Vagina (tissue), 2 donors: ENCODE results near the gene N4BP3. TPM values are rescaled to one million over a fixed set of nuclear protein-coding genes. Genes with fewer than 3 reads are reported as not detected.

Experiments used
- DNase-seq, 2 donors: peaks; one replicate each; pipeline ENCODE4 v3.0.0-alpha.2; 2017; ENCODE audit errors: extremely low spot score in 2 of 2
- H3K27ac ChIP-seq: fragments of 200-600 bp; sonication (generic); one replicate; pipeline ENCODE4 v1.5.1; 2019
- H3K27me3 ChIP-seq: fragments of 200-600 bp; sonication (generic); one replicate; pipeline ENCODE4 v1.5.1; 2019
- H3K36me3 ChIP-seq, 2 donors: fragments of 200-600 bp; sonication (generic); one replicate each; pipeline ENCODE4 v1.5.1; 2017 to 2019
- H3K4me1 ChIP-seq: fragments of 200-600 bp; sonication (generic); one replicate; pipeline ENCODE4 v1.5.1; 2019
- H3K4me3 ChIP-seq, 2 donors: fragments of 200-600 bp; sonication (generic); 1 replicate in 1 of 2; 2 replicates in 1 of 2; pipeline ENCODE4 v1.5.1; 2016 to 2019
- H3K9me3 ChIP-seq: fragments of 200-600 bp; sonication (generic); one replicate; pipeline ENCODE4 v1.5.1; 2019
- CTCF ChIP-seq, 3 experiments: fragments of 450-650 bp in 2 of 3; fragments of 200-600 bp in 1 of 3; sonication (generic) in 1 of 3; IDR thresholded peaks; one replicate each; pipeline ENCODE4 v1.5.1; 2017 to 2019; ENCODE audit warnings: antibody characterized with exemption in 3 of 3, mild to moderate bottlenecking in 2 of 3, moderate library complexity in 2 of 3
- POLR2A ChIP-seq, 2 donors: fragments of 450-650 bp; IDR thresholded peaks; one replicate each; pipeline ENCODE4 v1.6.1; 2017; ENCODE audit warnings: antibody characterized with exemption in 2 of 2, mild to moderate bottlenecking in 2 of 2, moderate library complexity in 2 of 2
- POLR2AphosphoS5 ChIP-seq, 2 donors: sonication (generic); formaldehyde crosslinking; IDR thresholded peaks; one replicate each; pipeline ENCODE4 v1.9.0; 2017; ENCODE audit warnings: antibody characterized with exemption in 2 of 2, mild to moderate bottlenecking in 2 of 2, low read depth in 1 of 2; ENCODE audit not compliant: insufficient read depth in 1 of 2
- intact Hi-C: fragments of 100-400 bp; cut with DNase I; formaldehyde crosslinking; loops from one replicate; pipeline ENCODE4 v1.15.1; 2023
- total RNA-seq: library from RNA; depleted of rRNA; stranded (reverse); fragments of >200 nt; gene quantifications from one replicate; pipeline ENCODE4 v1.2.3, GENCODE V29; 2016

Gene N4BP3
- total RNA-seq, 1 donor from 2014 or later, result 4.9 TPM

DNA sequence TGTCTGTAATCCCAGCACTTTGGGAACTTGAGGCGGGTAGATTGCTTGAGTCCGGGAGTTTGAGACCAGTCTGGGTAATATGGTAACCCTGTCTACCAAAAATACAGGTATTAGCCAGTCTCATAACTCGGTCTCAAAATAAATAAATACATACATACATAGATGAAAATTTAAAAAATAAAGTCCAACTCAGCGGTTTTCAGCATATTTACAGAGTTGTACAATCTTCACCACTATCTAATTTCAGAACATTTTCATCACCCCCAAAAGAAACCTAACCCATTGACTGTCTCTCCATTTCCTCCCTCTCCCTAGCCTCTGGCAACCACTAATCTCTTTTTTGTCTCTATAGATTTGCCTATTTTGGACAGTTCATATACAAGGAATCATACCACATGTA lies 28.2 kb downstream of the N4BP3 start:
- Histone ChIP-seq H3K9me3 (no peaks in the 10 kb centered on the region), H3K4me1 (no peaks in the 10 kb centered on the region), H3K27ac (no peak overlapping the region), H3K4me3 (no peak overlapping the region), H3K36me3 (peaks cover 0 to 48% of the 10 kb centered on the region in 2 donors), H3K27me3 (no peaks in the 10 kb centered on the region)
- DNase-seq, result no peak
- TF ChIP-seq POLR2A (IDR thresholded peaks at IDR 0.05) (no peak), CTCF (IDR thresholded peaks at IDR 0.05) (no peak), POLR2AphosphoS5 (IDR thresholded peaks at IDR 0.05; ENCODE audit: insufficient read depth in 1 of 2, low read depth in 1 of 2) (no peak)
- intact Hi-C loops, result loop anchor here (10.0 kb wide), 1 partner anchor 1473 kb away; no protein-coding TSS in a partner anchor

DNA sequence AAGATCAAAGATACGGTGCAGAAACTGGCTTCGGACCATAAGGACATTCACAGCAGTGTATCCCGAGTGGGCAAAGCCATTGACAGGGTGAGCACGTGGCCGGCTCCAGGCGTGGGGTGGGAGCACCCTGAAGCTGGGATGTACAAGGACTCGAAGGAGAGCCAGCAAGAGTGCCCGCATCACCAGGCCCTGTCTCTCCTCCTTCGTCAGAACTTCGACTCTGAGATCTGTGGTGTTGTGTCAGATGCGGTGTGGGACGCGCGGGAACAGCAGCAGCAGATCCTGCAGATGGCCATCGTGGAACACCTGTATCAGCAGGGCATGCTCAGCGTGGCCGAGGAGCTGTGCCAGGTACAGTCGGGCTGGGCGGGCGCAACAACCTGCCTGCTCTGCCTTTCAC lies 29.3 kb downstream of the N4BP3 start:
- Histone ChIP-seq H3K27ac (no peak overlapping the region), H3K4me3 (no peak overlapping the region), H3K4me1 (no peaks in the 10 kb centered on the region), H3K27me3 (no peaks in the 10 kb centered on the region), H3K9me3 (no peaks in the 10 kb centered on the region), H3K36me3 (peaks cover 0 to 59% of the 10 kb centered on the region in 2 donors)
- no peak for DNase-seq
- TF ChIP-seq POLR2A (IDR thresholded peaks at IDR 0.05), result no peak
- TF ChIP-seq CTCF (IDR thresholded peaks at IDR 0.05), result no peak
- TF ChIP-seq POLR2AphosphoS5 (IDR thresholded peaks at IDR 0.05; ENCODE audit: insufficient read depth in 1 of 2, low read depth in 1 of 2), result no peak
- intact Hi-C loops, result loop anchor here (10.0 kb wide), 1 partner anchor 1472 kb away; no protein-coding TSS in a partner anchor

DNA sequence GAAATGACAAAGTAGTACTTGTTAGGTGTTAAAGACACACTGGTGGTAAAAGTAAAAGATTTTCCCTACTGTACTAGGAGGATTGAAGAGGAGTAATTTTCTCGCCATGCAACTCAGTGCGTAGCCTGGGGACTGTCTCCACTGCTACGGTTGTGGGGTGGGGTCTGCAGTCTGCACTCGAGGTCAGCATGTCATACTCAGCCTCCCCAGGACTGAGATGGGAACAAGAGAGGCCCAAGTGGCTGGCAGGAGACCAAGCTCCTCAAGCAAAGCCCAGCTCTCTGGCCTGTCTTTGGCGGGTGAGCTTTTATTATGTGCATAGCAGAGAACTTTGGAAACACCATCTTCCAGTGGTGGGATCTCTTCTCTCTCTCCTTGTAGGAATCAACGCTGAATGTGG lies 29.9 kb downstream of the N4BP3 start:
- intact Hi-C loops, result loop anchor here (10.0 kb wide), 1 partner anchor 1472 kb away; no protein-coding TSS in a partner anchor
- Histone ChIP-seq H3K9me3 (no peaks in the 10 kb centered on the region), H3K4me3 (no peak overlapping the region), H3K4me1 (no peaks in the 10 kb centered on the region), H3K27me3 (no peaks in the 10 kb centered on the region), H3K36me3 (peaks cover 0 to 65% of the 10 kb centered on the region in 2 donors), H3K27ac (no peak overlapping the region)
- no peak for DNase-seq
- TF ChIP-seq CTCF (IDR thresholded peaks at IDR 0.05) (no peak), POLR2AphosphoS5 (IDR thresholded peaks at IDR 0.05; ENCODE audit: insufficient read depth in 1 of 2, low read depth in 1 of 2) (no peak), POLR2A (IDR thresholded peaks at IDR 0.05) (no peak)

DNA sequence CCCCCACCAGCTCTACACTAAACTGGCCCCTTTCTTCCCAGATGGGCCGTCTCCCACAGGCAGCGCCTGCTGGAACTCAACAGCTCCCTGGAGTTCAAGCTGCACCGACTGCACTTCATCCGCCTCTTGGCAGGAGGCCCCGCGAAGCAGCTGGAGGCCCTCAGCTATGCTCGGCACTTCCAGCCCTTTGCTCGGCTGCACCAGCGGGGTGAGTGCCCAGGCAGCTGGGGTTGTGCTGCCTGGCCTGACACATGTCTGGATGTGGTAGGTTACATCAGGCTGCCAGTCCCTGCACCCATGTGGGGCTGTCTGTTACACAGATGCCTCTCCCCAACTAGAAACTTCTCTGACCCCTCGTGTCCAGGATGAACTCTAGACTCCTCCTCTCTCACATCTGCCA lies 30.6 kb downstream of the N4BP3 start:
- Histone ChIP-seq H3K36me3 (peaks cover 0 to 71% of the 10 kb centered on the region in 2 donors), H3K27me3 (no peaks in the 10 kb centered on the region), H3K9me3 (no peaks in the 10 kb centered on the region), H3K4me3 (no peak overlapping the region), H3K4me1 (no peaks in the 10 kb centered on the region), H3K27ac (no peak overlapping the region)
- TF ChIP-seq POLR2A (IDR thresholded peaks at IDR 0.05), result no peak
- no peak for TF ChIP-seq POLR2AphosphoS5 (IDR thresholded peaks at IDR 0.05; ENCODE audit: insufficient read depth in 1 of 2, low read depth in 1 of 2)
- no peak for TF ChIP-seq CTCF (IDR thresholded peaks at IDR 0.05)
- no peak for DNase-seq
- intact Hi-C loops, result loop anchor here (10.0 kb wide), 1 partner anchor 1471 kb away; no protein-coding TSS in a partner anchor

DNA sequence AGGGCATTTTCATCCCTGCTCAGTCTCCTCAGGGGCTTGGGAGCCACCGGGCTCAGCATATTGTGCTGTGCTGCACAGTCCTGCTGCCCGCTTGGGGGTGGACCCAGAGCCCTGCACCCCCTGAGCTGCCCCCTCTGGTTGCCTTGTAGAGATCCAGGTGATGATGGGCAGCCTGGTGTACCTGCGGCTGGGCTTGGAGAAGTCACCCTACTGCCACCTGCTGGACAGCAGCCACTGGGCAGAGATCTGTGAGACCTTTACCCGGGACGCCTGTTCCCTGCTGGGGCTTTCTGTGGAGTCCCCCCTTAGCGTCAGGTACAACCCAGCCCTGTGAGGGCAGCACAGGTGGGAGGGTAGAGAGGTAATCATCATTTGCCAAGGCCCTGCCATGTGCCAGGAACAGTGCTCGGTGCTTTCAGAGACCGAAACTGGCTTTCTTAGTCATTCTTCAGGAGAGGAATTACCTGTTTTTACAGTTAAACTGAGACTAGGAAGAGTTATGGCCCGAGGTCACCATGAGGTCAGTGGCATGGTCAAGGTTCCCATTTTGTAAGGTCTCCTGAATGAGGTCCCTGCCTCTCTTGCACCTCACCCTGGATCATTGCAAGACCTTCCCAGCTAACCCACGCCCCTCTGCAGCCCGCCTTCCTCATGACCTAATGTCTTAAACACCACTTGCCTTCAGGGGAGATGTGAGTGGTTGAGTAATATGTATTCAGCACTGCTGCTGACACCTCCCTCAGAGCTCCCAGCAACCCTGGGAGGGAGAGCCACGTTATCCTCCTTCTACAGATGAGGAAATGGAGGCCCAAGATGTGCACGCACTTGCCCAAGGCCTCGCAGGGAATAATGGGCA lies 32.9 kb downstream of the N4BP3 start:
- TF ChIP-seq POLR2AphosphoS5 (IDR thresholded peaks at IDR 0.05; ENCODE audit: insufficient read depth in 1 of 2, low read depth in 1 of 2) (peak; percentile 26 to 28), CTCF (IDR thresholded peaks at IDR 0.05) (peak; percentile 29 to 55 (median 54)), POLR2A (IDR thresholded peaks at IDR 0.05) (no peak)
- Histone ChIP-seq H3K4me1 (no peaks in the 10 kb centered on the region), H3K9me3 (no peaks in the 10 kb centered on the region), H3K4me3 (no peak overlapping the region), H3K27me3 (no peaks in the 10 kb centered on the region), H3K36me3 (peaks cover 0 to 84% of the 10 kb centered on the region in 2 donors), H3K27ac (no peak overlapping the region)
- intact Hi-C loops, result loop anchor here (10.0 kb wide), 1 partner anchor 1469 kb away; no protein-coding TSS in a partner anchor
- DNase-seq, result no peak
